PFSK-1 (cell line): Measurements from ENCODE around the gene ANKRD37.

Source experiments
- FOXP2 ChIP-seq: optimal IDR thresholded peaks from 2 replicates; pipeline ENCODE3; 2011; ENCODE audit warnings: borderline replicate concordance, control low read depth, inconsistent platforms; ENCODE audit not compliant: insufficient read depth; ENCODE audit errors: extremely low read length, extremely low read depth
- POLR2AphosphoS5 ChIP-seq: IDR thresholded peaks from 2 replicates; pipeline ENCODE4 v1.6.1; 2012; ENCODE audit warnings: low read depth, mild to moderate bottlenecking, control low read depth, low read length, moderate library complexity
- REST ChIP-seq, 2 experiments: IDR thresholded peaks; 2 replicates each; pipeline versions ENCODE4 v1.6.1 to v1.8.0; 2011 to 2012; ENCODE audit warnings: low read depth in 2 of 2, low read length in 2 of 2, control low read depth in 1 of 2, inconsistent platforms in 1 of 2, mild to moderate bottlenecking in 1 of 2, moderate library complexity in 1 of 2; ENCODE audit not compliant: insufficient read depth in 1 of 2
- SIN3A ChIP-seq: IDR thresholded peaks from 2 replicates; pipeline ENCODE4 v1.6.1; 2012; ENCODE audit warnings: mild to moderate bottlenecking, low read length, moderate library complexity, borderline replicate concordance; ENCODE audit not compliant: insufficient read depth
- TAF1 ChIP-seq: IDR thresholded peaks from 2 replicates; pipeline ENCODE4 v1.6.1; 2012; ENCODE audit warnings: low read length, control low read depth, borderline replicate concordance; ENCODE audit not compliant: insufficient read depth

- TF ChIP-seq POLR2AphosphoS5 (no peak), REST (IDR thresholded peaks at IDR 0.05; ENCODE audit: insufficient read depth in 1 of 2, low read depth in 2 of 2, low read length in 2 of 2) (no peak), TAF1 (no peak), SIN3A (no peak), FOXP2 (no peak)
Observed at GRCh38 chr4:185346975-185347601, 49.6 kb upstream of the ANKRD37 start.
